Measurements from ENCODE around the gene ALOX15B.
"Not testable (repeated sequence)": the region's sequence is repeated elsewhere in the genome, so short reads cannot be mapped to it uniquely, and the experiment has no call there.

ALOX15B gene

GRCh38 chr17:8076502-8077266, 37.8 kb downstream of the ALOX15B start:
- H3K36me3 ChIP-seq (replicated peaks; ENCODE audit: insufficient read depth, low read length): no peaks in the 10 kb centered on the region
- no peaks in the 10 kb centered on the region for H4K20me1 ChIP-seq (ENCODE audit: insufficient read depth, low read length)
- DNase-seq: no peak
- H2AFZ ChIP-seq (ENCODE audit: low read length): no peak overlapping the region
- H3F3A ChIP-seq (ENCODE audit: insufficient read depth, low read length): no peaks in the 10 kb centered on the region
- H3K4me1 ChIP-seq (ENCODE audit: low read length): peaks cover 3% of the 10 kb centered on the region; the same call in 1 of the 2 replicates
- TF ChIP-seq EZH2 (optimal IDR thresholded peaks at IDR 0.05; ENCODE audit: low read depth, low read length) (no peak), EZH2phosphoT487 (IDR thresholded peaks at IDR 0.05; ENCODE audit: low read length) (no peak), CTCF (IDR thresholded peaks at IDR 0.05; ENCODE audit: low read length) (no peak)
- H3K9me3 ChIP-seq (replicated peaks; ENCODE audit: insufficient read depth, low read length): no peaks in the 10 kb centered on the region
- H3K79me2 ChIP-seq (ENCODE audit: low read length): no peaks in the 10 kb centered on the region
- H3K4me2 ChIP-seq (ENCODE audit: low read depth, low read length): no peak overlapping the region
- H3K27me3 ChIP-seq (replicated peaks; ENCODE audit: insufficient read depth, low read length): peaks cover 85% of the 10 kb centered on the region
- no peaks in the 10 kb centered on the region for H3K9me2 ChIP-seq (replicated peaks; ENCODE audit: insufficient read depth, low read length)
- H3K9ac ChIP-seq (ENCODE audit: low read length): no peak overlapping the region
- H3K4me3 ChIP-seq (ENCODE audit: low read length): no peak overlapping the region
- no peak overlapping the region for H3K27ac ChIP-seq (ENCODE audit: low read length)

- H3K27me3 ChIP-seq (replicated peaks; ENCODE audit: insufficient read depth, low read length): peaks cover 85% of the 10 kb centered on the region
- H3K4me2 ChIP-seq (ENCODE audit: low read depth, low read length); H3K9me2 ChIP-seq (replicated peaks; ENCODE audit: insufficient read depth, low read length); H3K79me2 ChIP-seq (ENCODE audit: low read length); DNase-seq; H3F3A ChIP-seq (ENCODE audit: insufficient read depth, low read length); H3K27ac ChIP-seq (ENCODE audit: low read length); H3K4me1 ChIP-seq (ENCODE audit: low read length); H3K36me3 ChIP-seq (replicated peaks; ENCODE audit: insufficient read depth, low read length); H3K9ac ChIP-seq (ENCODE audit: low read length); H3K9me3 ChIP-seq (replicated peaks; ENCODE audit: insufficient read depth, low read length); H2AFZ ChIP-seq (ENCODE audit: low read length); H4K20me1 ChIP-seq (ENCODE audit: insufficient read depth, low read length); H3K4me3 ChIP-seq (ENCODE audit: low read length): not testable (repeated sequence)
Measured at GRCh38 chr17:8077939-8078338, 39.1 kb downstream of the ALOX15B start.

- Histone ChIP-seq H3K9me3 (replicated peaks; ENCODE audit: insufficient read depth, low read length) (no peaks in the 10 kb centered on the region), H3K4me3 (ENCODE audit: low read length) (peak overlapping the region; percentile 67), H3F3A (ENCODE audit: insufficient read depth, low read length) (no peaks in the 10 kb centered on the region), H3K79me2 (ENCODE audit: low read length) (no peaks in the 10 kb centered on the region), H3K4me1 (ENCODE audit: low read length) (peaks cover 3% of the 10 kb centered on the region; the same call in 1 of the 2 replicates), H3K4me2 (ENCODE audit: low read depth, low read length) (peak overlapping the region; percentile 99), H3K27me3 (replicated peaks; ENCODE audit: insufficient read depth, low read length) (peaks cover 84% of the 10 kb centered on the region), H4K20me1 (ENCODE audit: insufficient read depth, low read length) (no peaks in the 10 kb centered on the region), H3K9ac (ENCODE audit: low read length) (peak overlapping the region; percentile 15; the same call in 1 of the 2 replicates), H3K27ac (ENCODE audit: low read length) (no peak overlapping the region), H3K9me2 (replicated peaks; ENCODE audit: insufficient read depth, low read length) (no peaks in the 10 kb centered on the region), H2AFZ (ENCODE audit: low read length) (peak overlapping the region; percentile 93), H3K36me3 (replicated peaks; ENCODE audit: insufficient read depth, low read length) (no peaks in the 10 kb centered on the region)
- TF ChIP-seq CTCF (IDR thresholded peaks at IDR 0.05; ENCODE audit: low read length) (peak; percentile 77), EZH2phosphoT487 (IDR thresholded peaks at IDR 0.05; ENCODE audit: low read length) (no peak), EZH2 (optimal IDR thresholded peaks at IDR 0.05; ENCODE audit: low read depth, low read length) (no peak)
- peak; percentile 70 for DNase-seq
Measured at GRCh38 chr17:8079291-8080207, 40.7 kb downstream of the ALOX15B start.
